ENCODE measurements around the gene KCNMA1.

KCNMA1 gene

GRCh38 chr10:77386365-77386764 lies 251.2 kb downstream of the KCNMA1 start:
- no peak overlapping the region for H3K4me3 ChIP-seq (ENCODE audit: low read length)
- H3K9me3 ChIP-seq (ENCODE audit: insufficient read depth, low read depth, low read length): no peaks in the 10 kb centered on the region
- WGBS: 81% methylated on average over 4 of the region's 4 CpGs
- H3K4me1 ChIP-seq (ENCODE audit: insufficient read depth, low read length): peaks cover 24% of the 10 kb centered on the region
- no peak overlapping the region for H3K9ac ChIP-seq (ENCODE audit: low read depth, low read length)
- H3K27me3 ChIP-seq (ENCODE audit: insufficient read depth, low read length): no peaks in the 10 kb centered on the region
- H3K27ac ChIP-seq (ENCODE audit: low read depth, low read length): no peak overlapping the region
- no peaks in the 10 kb centered on the region for H3K36me3 ChIP-seq (ENCODE audit: insufficient read depth, low read length)

- 94% methylated on average over 2 of the region's 2 CpGs for WGBS
- Histone ChIP-seq H3K36me3 (ENCODE audit: insufficient read depth, low read length) (no peaks in the 10 kb centered on the region), H3K4me3 (ENCODE audit: low read length) (no peak overlapping the region), H3K27ac (ENCODE audit: low read depth, low read length) (no peak overlapping the region), H3K9me3 (ENCODE audit: insufficient read depth, low read depth, low read length) (no peaks in the 10 kb centered on the region), H3K27me3 (ENCODE audit: insufficient read depth, low read length) (no peaks in the 10 kb centered on the region), H3K4me1 (ENCODE audit: insufficient read depth, low read length) (peaks cover 16% of the 10 kb centered on the region), H3K9ac (ENCODE audit: low read depth, low read length) (no peak overlapping the region)
Measured at GRCh38 chr10:77385315-77385714, 252.3 kb downstream of the KCNMA1 start.

- H3K4me3 ChIP-seq (ENCODE audit: low read length): no peak overlapping the region
- 93% methylated on average over 14 of the region's 14 CpGs for WGBS
Measured at GRCh38 chr10:77383861-77384553, 253.6 kb downstream of the KCNMA1 start.

GRCh38 chr10:77381750-77382149 lies 255.9 kb downstream of the KCNMA1 start:
- Histone ChIP-seq H3K36me3 (ENCODE audit: insufficient read depth, low read length) (no peaks in the 10 kb centered on the region), H3K4me1 (ENCODE audit: insufficient read depth, low read length) (0 out of 2 replicates have a peak, but pooled peaks cover 3% of the 10 kb centered on the region), H3K27ac (ENCODE audit: low read depth, low read length) (no peak overlapping the region), H3K9me3 (ENCODE audit: insufficient read depth, low read depth, low read length) (no peaks in the 10 kb centered on the region), H3K4me3 (ENCODE audit: low read length) (no peak overlapping the region), H3K9ac (ENCODE audit: low read depth, low read length) (no peak overlapping the region), H3K27me3 (ENCODE audit: insufficient read depth, low read length) (no peaks in the 10 kb centered on the region)
- WGBS: 87% methylated on average over 4 of the region's 4 CpGs

More at GRCh38 chr10:77383861-77384553, 253.6 kb downstream of the KCNMA1 start:
- peaks cover 12% of the 10 kb centered on the region for H3K4me1 ChIP-seq (ENCODE audit: insufficient read depth, low read length)
- H3K27me3 ChIP-seq (ENCODE audit: insufficient read depth, low read length): no peaks in the 10 kb centered on the region
- no peak overlapping the region for H3K9ac ChIP-seq (ENCODE audit: low read depth, low read length)
- H3K36me3 ChIP-seq (ENCODE audit: insufficient read depth, low read length): no peaks in the 10 kb centered on the region
- H3K9me3 ChIP-seq (ENCODE audit: insufficient read depth, low read depth, low read length): no peaks in the 10 kb centered on the region
- no peak overlapping the region for H3K27ac ChIP-seq (ENCODE audit: low read depth, low read length)

- no peaks in the 10 kb centered on the region for H3K9me3 ChIP-seq (ENCODE audit: insufficient read depth, low read depth, low read length)
- 0 out of 2 replicates have a peak, but pooled peaks cover 3% of the 10 kb centered on the region for H3K4me1 ChIP-seq (ENCODE audit: insufficient read depth, low read length)
- no peaks in the 10 kb centered on the region for H3K36me3 ChIP-seq (ENCODE audit: insufficient read depth, low read length)
- no peak overlapping the region for H3K4me3 ChIP-seq (ENCODE audit: low read length)
- no peaks in the 10 kb centered on the region for H3K27me3 ChIP-seq (ENCODE audit: insufficient read depth, low read length)
- no peak overlapping the region for H3K9ac ChIP-seq (ENCODE audit: low read depth, low read length)
- 100% methylated on average over 1 of the region's 1 CpG for WGBS
- no peak overlapping the region for H3K27ac ChIP-seq (ENCODE audit: low read depth, low read length)
Measured at GRCh38 chr10:77380723-77381122, 256.9 kb downstream of the KCNMA1 start.

GRCh38 chr10:77380191-77380590 lies 257.4 kb downstream of the KCNMA1 start:
- no peak overlapping the region for H3K9ac ChIP-seq (ENCODE audit: low read depth, low read length)
- 0 out of 2 replicates have a peak, but pooled peaks cover 3% of the 10 kb centered on the region for H3K4me1 ChIP-seq (ENCODE audit: insufficient read depth, low read length)

GRCh38 chr10:77378366-77379349 lies 258.9 kb downstream of the KCNMA1 start:
- Histone ChIP-seq H3K4me1 (ENCODE audit: insufficient read depth, low read length) (0 out of 2 replicates have a peak, but pooled peaks cover 3% of the 10 kb centered on the region), H3K9me3 (ENCODE audit: insufficient read depth, low read depth, low read length) (no peaks in the 10 kb centered on the region), H3K36me3 (ENCODE audit: insufficient read depth, low read length) (no peaks in the 10 kb centered on the region), H3K9ac (ENCODE audit: low read depth, low read length) (no peak overlapping the region), H3K27me3 (ENCODE audit: insufficient read depth, low read length) (no peaks in the 10 kb centered on the region), H3K4me3 (ENCODE audit: low read length) (no peak overlapping the region), H3K27ac (ENCODE audit: low read depth, low read length) (no peak overlapping the region)
- 100% methylated on average over 2 of the region's 4 CpGs for WGBS

More at GRCh38 chr10:77380191-77380590, 257.4 kb downstream of the KCNMA1 start:
- Histone ChIP-seq H3K27ac (ENCODE audit: low read depth, low read length) (no peak overlapping the region), H3K27me3 (ENCODE audit: insufficient read depth, low read length) (no peaks in the 10 kb centered on the region), H3K36me3 (ENCODE audit: insufficient read depth, low read length) (no peaks in the 10 kb centered on the region), H3K9me3 (ENCODE audit: insufficient read depth, low read depth, low read length) (no peaks in the 10 kb centered on the region), H3K4me3 (ENCODE audit: low read length) (no peak overlapping the region)
- WGBS: 77% methylated on average over 3 of the region's 3 CpGs

- 82% methylated on average over 6 of the region's 6 CpGs for WGBS
- H3K9ac ChIP-seq (ENCODE audit: low read depth, low read length): no peak overlapping the region
- H3K9me3 ChIP-seq (ENCODE audit: insufficient read depth, low read depth, low read length): no peaks in the 10 kb centered on the region
Measured at GRCh38 chr10:77377678-77378352, 259.8 kb downstream of the KCNMA1 start.

GRCh38 chr10:77377034-77377433 lies 260.6 kb downstream of the KCNMA1 start:
- no peak overlapping the region for H3K27ac ChIP-seq (ENCODE audit: low read depth, low read length)
- no peaks in the 10 kb centered on the region for H3K36me3 ChIP-seq (ENCODE audit: insufficient read depth, low read length)
- H3K4me1 ChIP-seq (ENCODE audit: insufficient read depth, low read length): peaks cover 4% of the 10 kb centered on the region; the same call in 1 of the 2 replicates
- no peak overlapping the region for H3K4me3 ChIP-seq (ENCODE audit: low read length)
- H3K9me3 ChIP-seq (ENCODE audit: insufficient read depth, low read depth, low read length): no peaks in the 10 kb centered on the region
- no peak overlapping the region for H3K9ac ChIP-seq (ENCODE audit: low read depth, low read length)
- H3K27me3 ChIP-seq (ENCODE audit: insufficient read depth, low read length): no peaks in the 10 kb centered on the region
- 72% methylated on average over 5 of the region's 5 CpGs for WGBS

More at GRCh38 chr10:77377678-77378352, 259.8 kb downstream of the KCNMA1 start:
- H3K4me1 ChIP-seq (ENCODE audit: insufficient read depth, low read length): 0 out of 2 replicates have a peak, but pooled peaks cover 3% of the 10 kb centered on the region
- H3K27me3 ChIP-seq (ENCODE audit: insufficient read depth, low read length): no peaks in the 10 kb centered on the region
- no peaks in the 10 kb centered on the region for H3K36me3 ChIP-seq (ENCODE audit: insufficient read depth, low read length)
- H3K27ac ChIP-seq (ENCODE audit: low read depth, low read length): no peak overlapping the region
- no peak overlapping the region for H3K4me3 ChIP-seq (ENCODE audit: low read length)

- WGBS: 91% methylated on average over 2 of the region's 2 CpGs
- Histone ChIP-seq H3K4me3 (ENCODE audit: low read length) (no peak overlapping the region), H3K9me3 (ENCODE audit: insufficient read depth, low read depth, low read length) (0 out of 2 replicates have a peak, but pooled peaks cover 1% of the 10 kb centered on the region), H3K27ac (ENCODE audit: low read depth, low read length) (no peak overlapping the region), H3K4me1 (ENCODE audit: insufficient read depth, low read length) (peaks cover 9% of the 10 kb centered on the region; the same call in 1 of the 2 replicates), H3K27me3 (ENCODE audit: insufficient read depth, low read length) (no peaks in the 10 kb centered on the region), H3K9ac (ENCODE audit: low read depth, low read length) (no peak overlapping the region), H3K36me3 (ENCODE audit: insufficient read depth, low read length) (no peaks in the 10 kb centered on the region)
Measured at GRCh38 chr10:77374189-77374656, 263.4 kb downstream of the KCNMA1 start.

Data from HUES64 (cell line).